Measurements from ENCODE around the gene ASIC2.

The ASIC2 gene

GRCh38 chr17:33242375-33243124 lies 50.5 kb downstream of the ASIC2 start:
- no peak for DNase-seq

- no peak for DNase-seq
Observed at GRCh38 chr17:33241390-33241789, 51.7 kb downstream of the ASIC2 start.

GRCh38 chr17:33240362-33240761 lies 52.7 kb downstream of the ASIC2 start:
- no peak for DNase-seq

GRCh38 chr17:33239702-33240101 lies 53.4 kb downstream of the ASIC2 start:
- DNase-seq, result no peak

- DNase-seq, result peak; percentile 3
Observed at GRCh38 chr17:33234930-33235685, 58.0 kb downstream of the ASIC2 start.

- DNase-seq, result no peak
Observed at GRCh38 chr17:33234233-33234632, 58.9 kb downstream of the ASIC2 start.

- DNase-seq, result peak; percentile 31
Observed at GRCh38 chr17:33233811-33234177, 59.3 kb downstream of the ASIC2 start.

GRCh38 chr17:33229499-33229898 lies 63.6 kb downstream of the ASIC2 start:
- no peak for DNase-seq

GRCh38 chr17:33229028-33229427 lies 64.1 kb downstream of the ASIC2 start:
- no peak for DNase-seq

DNA sequence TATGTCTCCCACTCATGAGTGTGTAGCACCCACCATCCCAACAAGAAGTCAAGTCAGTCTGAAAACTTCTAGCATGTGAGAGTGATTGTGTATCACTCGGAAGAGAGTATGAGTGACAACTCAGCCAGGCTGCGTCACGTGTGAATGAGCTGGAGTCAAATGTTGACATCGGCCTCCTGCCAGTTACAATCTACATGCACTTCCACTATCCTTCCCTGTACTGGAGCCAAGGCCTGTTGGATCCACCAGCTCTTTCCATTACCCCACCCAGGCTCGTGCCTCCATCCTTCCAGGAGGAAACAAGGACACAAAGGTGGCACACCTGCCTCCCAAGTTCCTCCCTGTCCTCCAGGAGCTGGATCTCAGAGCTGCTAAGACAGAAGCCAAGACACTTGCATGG lies 64.5 kb downstream of the ASIC2 start:
- no peak for DNase-seq

- no peak for DNase-seq
Observed at GRCh38 chr17:33227911-33228310, 65.2 kb downstream of the ASIC2 start.

DNA sequence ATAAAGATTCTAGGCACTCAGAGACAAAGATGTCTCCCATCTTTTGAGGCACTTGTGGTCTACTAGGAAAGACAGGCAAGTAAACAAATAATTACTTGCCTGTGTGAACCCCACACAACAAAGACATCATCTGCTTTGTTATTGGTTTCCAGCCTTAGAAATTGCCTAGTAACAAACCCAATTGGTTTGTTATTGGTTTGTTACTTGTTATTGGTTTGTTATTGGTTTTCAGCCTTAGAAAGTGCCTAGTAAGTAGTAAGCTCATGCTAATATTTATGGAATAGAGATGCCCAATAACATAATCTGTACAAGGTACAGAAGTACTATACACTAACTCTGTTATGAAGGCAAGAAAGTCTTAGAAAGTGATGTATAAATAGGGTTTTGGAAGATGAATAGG lies 67.1 kb downstream of the ASIC2 start:
- DNase-seq, result no peak

GRCh38 chr17:33225509-33225908 lies 67.6 kb downstream of the ASIC2 start:
- no peak for DNase-seq

- no peak for DNase-seq
Observed at GRCh38 chr17:33220036-33220435, 73.1 kb downstream of the ASIC2 start.

- DNase-seq, result no peak
Observed at GRCh38 chr17:33218698-33219601, 74.1 kb downstream of the ASIC2 start.

- no peak for DNase-seq
Observed at GRCh38 chr17:33217891-33218290, 75.2 kb downstream of the ASIC2 start.

GRCh38 chr17:33214996-33215395 lies 78.1 kb downstream of the ASIC2 start:
- no peak for DNase-seq

DNA sequence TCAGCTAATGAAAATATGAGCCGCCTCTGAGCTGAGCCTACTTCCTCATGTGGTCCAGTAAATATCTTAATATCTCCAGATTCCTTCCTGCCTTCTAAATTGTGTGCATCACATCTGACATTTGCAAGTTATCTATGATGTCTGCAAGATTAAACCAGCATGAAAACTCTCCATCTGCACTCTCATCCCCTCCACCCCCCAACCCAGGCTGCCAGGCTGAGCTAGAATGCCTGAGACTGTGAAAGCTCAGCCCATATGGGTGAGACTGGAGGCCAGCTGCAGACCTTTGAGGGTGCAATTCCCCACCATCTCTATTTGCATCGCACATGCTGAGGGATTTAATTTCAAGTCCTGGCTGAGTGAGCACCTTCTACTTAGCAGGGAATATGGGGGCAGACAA lies 82.8 kb downstream of the ASIC2 start:
- no peak for DNase-seq

DNA sequence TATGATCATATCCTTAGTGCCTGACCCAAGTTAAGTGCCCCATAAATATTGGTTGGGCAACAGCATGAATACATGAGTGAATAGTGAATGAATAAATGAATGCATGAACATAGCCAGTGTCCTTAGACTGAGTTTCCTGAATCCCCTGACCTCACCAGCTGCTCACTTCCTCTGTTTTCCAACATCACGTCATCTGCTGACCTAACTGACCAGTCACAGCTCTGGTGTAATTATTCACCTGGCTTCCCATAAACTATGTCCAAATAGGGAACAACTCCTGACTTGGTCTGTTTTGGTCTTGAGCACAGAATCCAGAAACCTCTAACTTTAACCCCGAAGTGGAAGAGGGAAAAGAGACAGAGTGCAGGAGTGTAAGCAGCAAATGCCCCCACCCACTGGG lies 83.4 kb downstream of the ASIC2 start:
- DNase-seq, result no peak

- no peak for DNase-seq
Observed at GRCh38 chr17:33207231-33207630, 85.9 kb downstream of the ASIC2 start.

DNA sequence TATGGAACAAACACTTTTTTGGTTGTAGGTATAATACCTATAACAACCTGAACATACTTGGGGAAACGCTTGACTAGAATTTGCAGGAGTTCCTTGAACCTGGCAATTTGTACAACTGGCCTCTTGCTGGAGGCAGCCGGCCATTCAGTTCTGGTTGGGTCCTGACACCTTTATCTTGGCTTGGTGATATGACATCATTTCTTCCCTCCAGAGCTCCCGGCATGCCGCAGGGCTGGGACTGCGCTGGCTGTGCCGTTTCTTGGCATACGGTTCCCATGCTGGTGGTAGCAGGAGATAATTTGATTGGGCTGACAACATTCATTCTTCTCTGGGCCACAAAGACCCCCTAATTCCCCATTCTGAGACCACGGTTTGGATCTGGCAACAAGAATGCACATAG lies 87.5 kb downstream of the ASIC2 start:
- no peak for DNase-seq

DNA sequence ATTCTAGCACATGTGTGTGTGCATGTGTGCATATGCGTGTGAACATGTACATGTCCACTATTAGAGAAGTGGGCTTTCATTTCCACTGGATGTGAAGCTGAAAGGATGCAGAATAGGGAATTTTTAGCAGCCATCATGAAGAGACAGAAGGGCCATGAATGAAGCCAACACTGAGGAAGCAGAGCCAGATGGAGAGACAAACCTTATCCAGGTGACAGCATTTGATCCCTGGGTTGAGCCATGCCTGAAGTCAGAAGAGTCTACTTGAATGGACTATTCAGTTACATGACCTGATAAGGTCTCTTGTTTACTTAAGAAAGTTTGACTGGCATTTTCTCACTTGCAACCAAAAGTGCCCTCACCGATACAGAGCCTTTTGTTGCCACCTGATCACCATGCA lies 88.4 kb downstream of the ASIC2 start:
- no peak for DNase-seq

GRCh38 chr17:33204156-33204555 lies 88.9 kb downstream of the ASIC2 start:
- DNase-seq, result no peak

All from activated CD4-positive, alpha-beta T cell treated with anti-CD3 and anti-CD28 coated beads, Interleukin-2, amount 50 U/mL, for 16 hours (primary cell).